LoVo (cell line): Measurements from ENCODE around the gene PCF11.

ENCODE experiments used
- DNase-seq: peaks from one replicate; pipeline ENCODE4 v3.0.0-alpha.2; 2016; ENCODE audit warnings: low spot score

PCF11 gene

GRCh38 chr11:83152264-83152663 lies 4.7 kb upstream of the PCF11 start:
- DNase-seq, result no peak

GRCh38 chr11:83153764-83154163 lies 3.2 kb upstream of the PCF11 start:
- DNase-seq, result no peak

GRCh38 chr11:83156144-83156995 lies 561 bp upstream of the PCF11 start:
- peak; percentile 99 for DNase-seq

- DNase-seq, result peak; percentile 38
These were observed 844 bp downstream of the PCF11 start for GRCh38 chr11:83157594-83158356.

- no peak for DNase-seq
These were observed 1.4 kb downstream of the PCF11 start for GRCh38 chr11:83158357-83158786.

- no peak for DNase-seq
These were observed 2.3 kb downstream of the PCF11 start for GRCh38 chr11:83158965-83159901.

- DNase-seq, result no peak
These were observed 3.3 kb downstream of the PCF11 start for GRCh38 chr11:83159902-83160865.

- no peak for DNase-seq
These were observed 4.8 kb downstream of the PCF11 start for GRCh38 chr11:83161610-83162199.

GRCh38 chr11:83162377-83162776 lies 5.4 kb downstream of the PCF11 start:
- no peak for DNase-seq

- DNase-seq, result no peak
These were observed 9.4 kb downstream of the PCF11 start for GRCh38 chr11:83166193-83166866.

GRCh38 chr11:83168756-83169155 lies 11.8 kb downstream of the PCF11 start:
- DNase-seq, result no peak

- no peak for DNase-seq
These were observed 13.9 kb downstream of the PCF11 start for GRCh38 chr11:83170865-83171264.

GRCh38 chr11:83172551-83172950 lies 15.6 kb downstream of the PCF11 start:
- DNase-seq, result no peak

- DNase-seq, result no peak
These were observed 17.1 kb downstream of the PCF11 start for GRCh38 chr11:83174008-83174407.

GRCh38 chr11:83175815-83176214 lies 18.9 kb downstream of the PCF11 start:
- DNase-seq, result no peak

GRCh38 chr11:83181815-83182214 lies 24.9 kb downstream of the PCF11 start:
- no peak for DNase-seq

GRCh38 chr11:83185767-83186166 lies 28.8 kb downstream of the PCF11 start:
- no peak for DNase-seq

- no peak for DNase-seq
These were observed 30.5 kb downstream of the PCF11 start for GRCh38 chr11:83187465-83187864.

GRCh38 chr11:83191491-83191890 lies 34.6 kb downstream of the PCF11 start:
- DNase-seq, result no peak

GRCh38 chr11:83191986-83192385 lies 35.1 kb downstream of the PCF11 start:
- no peak for DNase-seq
